ENCODE results near the gene FOSB. TPM values are rescaled to one million over a fixed set of nuclear protein-coding genes. Genes with fewer than 3 reads are reported as not detected.

The FOSB gene
- total and polyA plus RNA-seq, 9 of the 15 experiments (the other 6 are each of a cell fraction or from before 2014, with no cell fraction given): 0.11 to 2.7 (median 0.73) TPM

- TF ChIP-seq AFF1 (IDR thresholded peaks at IDR 0.05; ENCODE audit: low read depth in 1 of 2, partially characterized antibody in 2 of 2): peak in 1 of 2 experiments; percentile 69
- no peak for TF ChIP-seq ZKSCAN3 (CRISPR knock-in tag; IDR thresholded peaks at IDR 0.05)
- TF ChIP-seq HDAC1 (IDR thresholded peaks at IDR 0.05): peak in 1 of 2 experiments; percentile 68; a peak in 2 of 4 replicates
- TF ChIP-seq E2F1 (CRISPR knock-in tag; IDR thresholded peaks at IDR 0.05): 0 out of 2 replicates have a peak, but pooled peaks have one; percentile 39
- no peak for TF ChIP-seq TCF7L2 (IDR thresholded peaks at IDR 0.05; ENCODE audit: low read depth, low read length)
- no peak for TF ChIP-seq HINFP (tag; conservative IDR thresholded peaks at IDR 0.05; ENCODE audit: low read depth)
- no peak for TF ChIP-seq POLR3A (IDR thresholded peaks at IDR 0.05; ENCODE audit: borderline replicate concordance, extremely low read depth, insufficient read depth, insufficient read length)
- TF ChIP-seq MEIS2 (IDR thresholded peaks at IDR 0.05; ENCODE audit: partially characterized antibody): no peak
- TF ChIP-seq SRF (CRISPR knock-in tag; IDR thresholded peaks at IDR 0.05): no peak; a peak in 1 of 4 replicates
- TF ChIP-seq DPF2 (IDR thresholded peaks at IDR 0.05): peak; percentile 30; the same call in 1 of the 2 replicates
- no peak for TF ChIP-seq EWSR1 (IDR thresholded peaks at IDR 0.05; ENCODE audit: borderline replicate concordance, low read depth, partially characterized antibody)
- TF ChIP-seq ZNF41 (CRISPR knock-in tag; conservative IDR thresholded peaks at IDR 0.05): no peak
- TF ChIP-seq PYGO2 (tag; IDR thresholded peaks at IDR 0.05): no peak
- no peak for TF ChIP-seq SFPQ (IDR thresholded peaks at IDR 0.05; ENCODE audit: low read depth, low read length)
- peak; percentile 69 for TF ChIP-seq MXI1 (IDR thresholded peaks at IDR 0.05; ENCODE audit: low read depth, low read length)
- no peak for TF ChIP-seq HES1 (IDR thresholded peaks at IDR 0.05; ENCODE audit: low read depth)
Measured at GRCh38 chr19:45506246-45506988, 38.6 kb downstream of the FOSB start (continued).
